ENCODE measurements around the gene ABCB9. TPM values are rescaled to one million over a fixed set of nuclear protein-coding genes. Genes with fewer than 3 reads are reported as not detected.

The ABCB9 gene
- total RNA-seq, 4 donors from 2014 or later, result 4.9 to 6.8 (median 5.3) TPM

GRCh38 chr12:123010110-123010509 is 43.8 kb upstream of the ABCB9 start:
- DNase-seq, result no peak
- WGBS, 2 donors, result 88 to 90% methylated on average over 1 of the region's 1 CpG
- intact Hi-C loops (cut with DNase I), result no loop called here
- no peaks in the 10 kb centered on the region for H3K9me3 ChIP-seq
- H3K27ac ChIP-seq, result no peak overlapping the region
- H3K4me1 ChIP-seq, result no peaks in the 10 kb centered on the region
- no peaks in the 10 kb centered on the region for H3K27me3 ChIP-seq
- no peak for TF ChIP-seq CTCF (IDR thresholded peaks at IDR 0.05)
- no peak for TF ChIP-seq POLR2A (IDR thresholded peaks at IDR 0.05)
- H3K4me3 ChIP-seq (replicated peaks in 1 of 3), result no peak overlapping the region
- no peaks in the 10 kb centered on the region for H3K36me3 ChIP-seq

DNA sequence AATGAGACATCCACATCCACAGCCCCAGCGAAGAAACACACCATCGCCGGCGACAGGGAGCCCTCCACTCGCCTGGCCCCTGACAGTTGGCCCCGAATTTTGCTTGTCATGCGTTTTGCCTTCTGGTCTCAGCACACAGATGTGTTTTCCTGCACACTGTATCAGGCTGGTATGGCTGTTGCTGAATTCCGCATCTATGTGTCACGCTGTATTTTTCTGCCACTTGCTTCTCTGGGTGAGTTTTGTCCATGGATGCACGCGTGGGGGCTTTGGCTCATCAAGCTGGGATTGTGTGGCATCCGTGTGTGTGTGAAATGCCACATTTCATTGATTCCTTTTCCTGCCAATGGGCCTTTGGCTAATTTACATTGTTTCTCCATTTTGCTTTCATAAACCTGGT is 40.7 kb upstream of the ABCB9 start:
- H3K27me3 ChIP-seq, result no peaks in the 10 kb centered on the region
- peaks cover 0 to 5% of the 10 kb centered on the region in 2 donors for H3K36me3 ChIP-seq
- DNase-seq, result no peak
- H3K4me1 ChIP-seq, result no peaks in the 10 kb centered on the region
- no peak overlapping the region for H3K4me3 ChIP-seq (replicated peaks in 1 of 3)
- 86 to 87% methylated on average over 12 of the region's 12 CpGs for WGBS, 2 donors
- TF ChIP-seq CTCF (IDR thresholded peaks at IDR 0.05), result no peak
- TF ChIP-seq POLR2A (IDR thresholded peaks at IDR 0.05), result no peak
- H3K9me3 ChIP-seq, result no peaks in the 10 kb centered on the region
- no peak overlapping the region for H3K27ac ChIP-seq
- intact Hi-C loops (cut with DNase I), result no loop called here

DNA sequence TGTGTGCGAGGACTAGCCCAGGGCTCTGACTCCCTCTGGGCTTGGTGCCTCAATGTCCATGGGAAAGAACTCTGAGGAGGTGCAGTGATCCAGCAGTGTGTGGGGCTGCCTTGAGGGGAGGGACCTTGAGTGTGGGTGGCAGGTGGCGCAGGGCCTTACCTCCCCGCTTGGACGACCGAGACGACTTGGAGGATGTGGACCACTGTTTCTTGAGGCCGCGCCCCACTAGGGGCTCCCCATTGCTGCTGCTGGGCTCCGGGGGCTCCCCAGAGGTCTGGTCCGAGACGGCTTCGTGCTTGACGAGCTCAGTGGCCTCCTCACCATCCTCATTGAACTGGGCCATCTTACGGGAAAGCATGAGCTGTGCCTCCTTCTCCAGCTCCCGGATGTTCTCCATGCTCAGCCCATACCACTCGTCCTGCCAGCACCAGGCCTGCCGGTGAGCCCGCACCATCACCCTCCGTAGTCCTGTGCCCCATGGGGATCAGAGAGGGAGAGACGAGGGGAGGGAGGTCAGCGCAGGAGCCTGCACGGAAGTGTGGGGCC is 38.9 kb upstream of the ABCB9 start:
- H3K36me3 ChIP-seq, result peaks cover 0 to 5% of the 10 kb centered on the region in 2 donors
- no peaks in the 10 kb centered on the region for H3K27me3 ChIP-seq
- DNase-seq, result no peak
- TF ChIP-seq CTCF (IDR thresholded peaks at IDR 0.05) (no peak), POLR2A (IDR thresholded peaks at IDR 0.05) (no peak)
- 93% methylated on average over 10 to 21 of the region's 22 CpGs for WGBS, 2 donors
- H3K9me3 ChIP-seq, result no peaks in the 10 kb centered on the region
- no peaks in the 10 kb centered on the region for H3K4me1 ChIP-seq
- H3K4me3 ChIP-seq (replicated peaks in 1 of 3), result no peak overlapping the region
- H3K27ac ChIP-seq, result no peak overlapping the region
- intact Hi-C loops (cut with DNase I), result no loop called here

DNA sequence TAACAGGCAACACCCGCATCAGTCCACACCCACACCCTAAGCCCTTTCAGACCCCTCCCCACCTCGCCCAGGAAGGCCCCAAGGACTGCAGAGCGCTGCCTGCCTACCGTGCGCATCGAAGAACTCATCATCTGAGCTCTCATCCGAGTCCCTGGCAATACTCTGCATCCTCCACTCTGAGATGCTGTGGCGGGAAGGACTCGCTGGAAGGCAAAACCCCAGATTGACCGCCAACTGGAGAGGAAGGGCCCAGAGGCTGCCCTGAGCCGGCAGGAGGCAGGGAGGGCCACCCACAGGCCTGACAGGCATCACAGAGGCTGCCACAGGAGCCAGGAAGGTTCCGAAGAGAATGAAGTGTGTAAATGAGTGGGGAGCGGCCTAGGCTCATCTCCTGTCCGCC is 38.0 kb upstream of the ABCB9 start:
- Histone ChIP-seq H3K4me1 (no peaks in the 10 kb centered on the region), H3K27ac (no peak overlapping the region), H3K27me3 (no peaks in the 10 kb centered on the region), H3K4me3 (replicated peaks in 1 of 3) (no peak overlapping the region), H3K9me3 (no peaks in the 10 kb centered on the region), H3K36me3 (peaks cover 0 to 5% of the 10 kb centered on the region in 2 donors)
- DNase-seq, result no peak
- WGBS, 2 donors, result 84 to 88% methylated on average over 14 of the region's 14 CpGs
- TF ChIP-seq CTCF (IDR thresholded peaks at IDR 0.05), result no peak
- no peak for TF ChIP-seq POLR2A (IDR thresholded peaks at IDR 0.05)
- intact Hi-C loops (cut with DNase I), result no loop called here

DNA sequence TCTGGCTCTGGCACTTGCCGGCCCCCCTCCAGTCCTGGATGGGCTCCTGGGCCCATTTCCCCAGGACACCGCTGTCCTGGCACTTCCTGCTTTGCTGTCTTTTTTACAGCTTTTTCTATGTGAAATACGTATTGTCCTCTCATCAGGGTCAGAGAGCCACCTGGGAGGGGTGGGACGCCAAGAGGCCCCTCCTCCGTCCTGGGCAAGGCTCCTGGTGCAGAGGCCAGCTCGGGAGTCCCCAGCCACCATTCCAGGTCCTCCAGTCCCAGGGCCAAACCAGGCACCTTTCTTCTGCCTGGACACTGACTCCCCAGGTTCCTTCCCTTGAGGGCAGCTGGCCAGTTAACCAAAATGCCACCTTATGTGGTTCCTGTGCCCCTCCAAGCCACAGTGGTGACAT is 37.0 kb upstream of the ABCB9 start:
- Histone ChIP-seq H3K27ac (no peak overlapping the region), H3K4me1 (no peaks in the 10 kb centered on the region), H3K9me3 (no peaks in the 10 kb centered on the region), H3K36me3 (peaks cover 0 to 5% of the 10 kb centered on the region in 2 donors), H3K27me3 (no peaks in the 10 kb centered on the region), H3K4me3 (replicated peaks in 1 of 3) (no peak overlapping the region)
- intact Hi-C loops (cut with DNase I), result no loop called here
- TF ChIP-seq CTCF (IDR thresholded peaks at IDR 0.05), result no peak
- TF ChIP-seq POLR2A (IDR thresholded peaks at IDR 0.05), result no peak
- no peak for DNase-seq
- WGBS, 2 donors, result 88 to 93% methylated on average over 6 of the region's 6 CpGs
